Spleen (tissue), 11 donors: ENCODE measurements around the gene AIF1L. TPM values are rescaled to one million over a fixed set of nuclear protein-coding genes. Genes with fewer than 3 reads are reported as not detected.

Source experiments
- DNase-seq: peaks from one replicate; pipeline ENCODE4 v3.0.0-alpha.2; 2020
- H3K27ac ChIP-seq, 8 donors: fragments of 200-600 bp; sonication (generic) in 7 of 8; 1 replicate in 4 of 8; 2 replicates in 4 of 8; pipeline versions ENCODE4 v1.5.0 to v1.8.0; 2016 to 2021; ENCODE audit warnings: inconsistent platforms in 4 of 8, mild to moderate bottlenecking in 4 of 8, moderate library complexity in 1 of 8
- H3K27me3 ChIP-seq, 7 donors: fragments of 200-600 bp; sonication (generic) in 6 of 7; replicated peaks in 1 of 7; 1 replicate in 4 of 7; 2 replicates in 3 of 7; pipeline versions ENCODE4 v1.5.0 to v1.8.0; 2016 to 2021; ENCODE audit warnings: inconsistent platforms in 3 of 7, mild to moderate bottlenecking in 1 of 7
- H3K36me3 ChIP-seq, 6 donors: fragments of 200-600 bp; sonication (generic) in 5 of 6; 1 replicate in 4 of 6; 2 replicates in 2 of 6; pipeline versions ENCODE4 v1.5.0 to v1.8.0; 2016 to 2021; ENCODE audit warnings: inconsistent platforms in 2 of 6
- H3K4me1 ChIP-seq, 6 donors: fragments of 200-600 bp; sonication (generic) in 5 of 6; 1 replicate in 3 of 6; 2 replicates in 3 of 6; pipeline versions ENCODE4 v1.5.0 to v1.8.0; 2016 to 2021; ENCODE audit warnings: inconsistent platforms in 3 of 6
- H3K4me3 ChIP-seq, 8 donors: fragments of 200-600 bp; sonication (generic) in 7 of 8; 1 replicate in 4 of 8; 2 replicates in 4 of 8; pipeline versions ENCODE4 v1.5.0 to v1.8.0; 2016 to 2021; ENCODE audit warnings: inconsistent platforms in 4 of 8, mild to moderate bottlenecking in 4 of 8, moderate library complexity in 2 of 8
- H3K9me3 ChIP-seq, 8 donors: fragments of 200-600 bp; sonication (generic) in 7 of 8; 1 replicate in 4 of 8; 2 replicates in 4 of 8; pipeline versions ENCODE4 v1.5.0 to v1.8.0; 2016 to 2021; ENCODE audit warnings: inconsistent platforms in 4 of 8
- POLR2A ChIP-seq, 3 donors: fragments of 450-650 bp; IDR thresholded peaks; one replicate each; pipeline ENCODE4 v1.5.1; 2017; ENCODE audit warnings: antibody characterized with exemption in 3 of 3, mild to moderate bottlenecking in 1 of 3
- POLR2AphosphoS5 ChIP-seq, 3 donors: sonication (generic); formaldehyde crosslinking; IDR thresholded peaks; one replicate each; pipeline ENCODE4 v1.5.1; 2017; ENCODE audit warnings: antibody characterized with exemption in 3 of 3
- WGBS, 5 donors: extraction: QIAGEN DNeasy Blood & Tissue Kit in 3 of 5; methylation state at CpG; one replicate each; pipeline versions ENCODE4 v1.1.5 to v1.1.7; 2013 to 2018; 5-methylcytosine and 5-hydroxymethylcytosine counted together
- intact Hi-C: fragments of 100-400 bp; cut with DNase I; formaldehyde crosslinking; loops from one replicate; pipeline ENCODE4 v1.15.0; 2023; ENCODE audit warnings: low total_unique reads
- polyA plus RNA-seq, 3 donors: library from polyadenylated mRNA; stranded (reverse); fragments of 200-250 nt; gene quantifications; one replicate each; pipeline ENCODE4 v1.2.1, GENCODE V29; 2013
- total RNA-seq, 7 donors: library from RNA; depleted of rRNA in 3 of 7; stranded (reverse); fragments of >200 nt in 3 of 7; fragmentation: NEBNext Ultra II Directional in 4 of 7; extraction: Animal tissue kit (Norgen Biotek cat#: 25700) in 4 of 7; gene quantifications; one replicate each; pipeline versions ENCODE4 v1.1.0 to v1.2.1, GENCODE V29; 2016 to 2021
- TF ChIP-seq, protein P1 (sequence below), 11 experiments: fragments of 200-600 bp in 7 of 11; fragments of 450-650 bp in 4 of 11; sonication (generic) in 4 of 11; IDR thresholded peaks in 8 of 11; conservative IDR thresholded peaks in 3 of 11; 1 replicate in 7 of 11; 2 replicates in 4 of 11; pipeline versions ENCODE4 v1.4.0 to v1.8.0; 2016 to 2021; ENCODE audit warnings: antibody characterized with exemption in 11 of 11, inconsistent platforms in 4 of 11, mild to moderate bottlenecking in 1 of 11
- donor health status: healthy with polysubstance abuse.
- donor health status: DM: no; HTN: no; CAD: no; lungs with moderate emphysema.
- donor health status: DM: no; HTN: no; CAD: no.
- donor health status: Bipolar disorder and iron deficiency.
- donor health status: healthy.
- donor health status: DM: no; HTN: no; CAD: no.
- donor health status: DM: yes; HTN: yes; CAD: no.

AIF1L gene
- total and polyA plus RNA-seq, 10 donors: 47.4 to 596 (median 240) TPM

DNA sequence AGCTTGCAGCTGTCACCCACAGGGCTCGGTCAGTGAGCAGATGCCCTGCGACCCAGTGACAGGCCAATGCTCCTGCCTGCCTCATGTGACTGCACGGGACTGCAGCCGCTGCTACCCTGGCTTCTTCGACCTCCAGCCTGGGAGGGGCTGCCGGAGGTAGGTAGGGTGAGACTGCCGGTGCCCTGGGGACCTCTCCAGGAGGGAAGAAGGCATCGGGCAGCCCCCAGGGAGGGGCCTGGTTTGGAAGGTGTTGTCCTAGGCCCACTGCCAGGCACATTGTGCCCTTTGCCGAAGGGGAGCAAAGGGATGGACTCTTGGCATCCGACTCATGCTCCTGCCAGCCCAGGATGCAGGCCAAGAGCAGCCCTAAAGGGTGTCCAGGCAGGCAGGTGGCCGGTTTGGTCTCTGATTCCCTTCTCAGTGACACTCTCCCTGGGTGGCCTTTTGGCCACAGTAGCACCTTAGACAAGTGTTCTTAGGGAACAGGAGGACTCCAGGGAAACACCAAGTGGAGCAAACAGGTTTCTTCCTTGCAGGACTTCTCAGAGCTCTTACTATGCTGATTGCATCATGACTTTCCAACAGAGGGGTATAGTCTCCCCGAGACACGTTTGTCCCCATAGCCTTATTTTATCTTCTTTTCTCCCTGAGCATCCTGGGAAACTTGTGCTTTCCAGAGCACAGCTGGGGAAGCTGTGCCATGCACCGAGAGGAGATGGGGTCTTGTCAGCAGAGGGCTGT is 28.1 kb upstream of the AIF1L start:
- TF ChIP-seq, protein P1, sequence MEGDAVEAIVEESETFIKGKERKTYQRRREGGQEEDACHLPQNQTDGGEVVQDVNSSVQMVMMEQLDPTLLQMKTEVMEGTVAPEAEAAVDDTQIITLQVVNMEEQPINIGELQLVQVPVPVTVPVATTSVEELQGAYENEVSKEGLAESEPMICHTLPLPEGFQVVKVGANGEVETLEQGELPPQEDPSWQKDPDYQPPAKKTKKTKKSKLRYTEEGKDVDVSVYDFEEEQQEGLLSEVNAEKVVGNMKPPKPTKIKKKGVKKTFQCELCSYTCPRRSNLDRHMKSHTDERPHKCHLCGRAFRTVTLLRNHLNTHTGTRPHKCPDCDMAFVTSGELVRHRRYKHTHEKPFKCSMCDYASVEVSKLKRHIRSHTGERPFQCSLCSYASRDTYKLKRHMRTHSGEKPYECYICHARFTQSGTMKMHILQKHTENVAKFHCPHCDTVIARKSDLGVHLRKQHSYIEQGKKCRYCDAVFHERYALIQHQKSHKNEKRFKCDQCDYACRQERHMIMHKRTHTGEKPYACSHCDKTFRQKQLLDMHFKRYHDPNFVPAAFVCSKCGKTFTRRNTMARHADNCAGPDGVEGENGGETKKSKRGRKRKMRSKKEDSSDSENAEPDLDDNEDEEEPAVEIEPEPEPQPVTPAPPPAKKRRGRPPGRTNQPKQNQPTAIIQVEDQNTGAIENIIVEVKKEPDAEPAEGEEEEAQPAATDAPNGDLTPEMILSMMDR (IDR thresholded peaks at IDR 0.05 in 8 of 11, conservative IDR thresholded peaks at IDR 0.05 in 3 of 11): no peak
- TF ChIP-seq POLR2A (IDR thresholded peaks at IDR 0.05) (no peak), POLR2AphosphoS5 (IDR thresholded peaks at IDR 0.05) (no peak)
- no peak for DNase-seq
- WGBS, 5 donors: 78 to 90% (median 84%) methylated on average over 10 to 14 of the region's 14 CpGs

DNA sequence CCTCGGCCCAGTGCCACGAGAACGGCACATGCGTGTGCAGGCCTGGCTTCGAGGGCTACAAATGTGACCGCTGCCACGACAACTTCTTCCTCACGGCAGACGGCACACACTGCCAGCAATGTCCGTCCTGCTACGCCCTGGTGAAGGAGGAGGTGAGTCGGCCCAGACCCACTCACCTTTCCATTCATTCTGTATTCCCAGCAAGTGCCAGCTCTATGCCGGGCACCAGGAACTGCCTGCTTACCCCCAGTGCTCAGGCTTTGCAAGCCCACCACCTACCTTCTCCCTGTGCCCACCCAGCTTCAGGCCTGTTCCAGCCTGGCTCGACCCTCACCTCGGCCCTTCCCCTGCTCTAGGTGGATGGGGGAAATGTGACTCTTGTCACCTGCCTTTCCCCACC is 26.6 kb upstream of the AIF1L start:
- H3K4me1 ChIP-seq: no peaks in the 10 kb centered on the region
- TF ChIP-seq POLR2AphosphoS5 (IDR thresholded peaks at IDR 0.05) (no peak), POLR2A (IDR thresholded peaks at IDR 0.05) (no peak)
- no peaks in the 10 kb centered on the region for H3K27me3 ChIP-seq
- H3K36me3 ChIP-seq: peaks cover 0 to 19% (median 0%) of the 10 kb centered on the region in 6 donors
- 89 to 96% (median 93%) methylated on average over 15 of the region's 15 CpGs for WGBS, 5 donors
- H3K27ac ChIP-seq: no peak overlapping the region
- no peaks in the 10 kb centered on the region for H3K9me3 ChIP-seq
- no peak for DNase-seq
- intact Hi-C loops: loop anchor here (10.0 kb wide), 1 partner anchor 265 kb away; no protein-coding TSS in a partner anchor
- no peak overlapping the region for H3K4me3 ChIP-seq

More for the DNA sequence above, 28.1 kb upstream of the AIF1L start:
- H3K36me3 ChIP-seq: peaks cover 0 to 17% (median 0%) of the 10 kb centered on the region in 6 donors
- no peaks in the 10 kb centered on the region for H3K9me3 ChIP-seq
- no peak overlapping the region for H3K4me3 ChIP-seq
- intact Hi-C loops: loop anchor here (10.0 kb wide), 1 partner anchor 267 kb away; no protein-coding TSS in a partner anchor
- H3K27ac ChIP-seq: no peak overlapping the region
- no peaks in the 10 kb centered on the region for H3K4me1 ChIP-seq
- H3K27me3 ChIP-seq: no peaks in the 10 kb centered on the region

DNA sequence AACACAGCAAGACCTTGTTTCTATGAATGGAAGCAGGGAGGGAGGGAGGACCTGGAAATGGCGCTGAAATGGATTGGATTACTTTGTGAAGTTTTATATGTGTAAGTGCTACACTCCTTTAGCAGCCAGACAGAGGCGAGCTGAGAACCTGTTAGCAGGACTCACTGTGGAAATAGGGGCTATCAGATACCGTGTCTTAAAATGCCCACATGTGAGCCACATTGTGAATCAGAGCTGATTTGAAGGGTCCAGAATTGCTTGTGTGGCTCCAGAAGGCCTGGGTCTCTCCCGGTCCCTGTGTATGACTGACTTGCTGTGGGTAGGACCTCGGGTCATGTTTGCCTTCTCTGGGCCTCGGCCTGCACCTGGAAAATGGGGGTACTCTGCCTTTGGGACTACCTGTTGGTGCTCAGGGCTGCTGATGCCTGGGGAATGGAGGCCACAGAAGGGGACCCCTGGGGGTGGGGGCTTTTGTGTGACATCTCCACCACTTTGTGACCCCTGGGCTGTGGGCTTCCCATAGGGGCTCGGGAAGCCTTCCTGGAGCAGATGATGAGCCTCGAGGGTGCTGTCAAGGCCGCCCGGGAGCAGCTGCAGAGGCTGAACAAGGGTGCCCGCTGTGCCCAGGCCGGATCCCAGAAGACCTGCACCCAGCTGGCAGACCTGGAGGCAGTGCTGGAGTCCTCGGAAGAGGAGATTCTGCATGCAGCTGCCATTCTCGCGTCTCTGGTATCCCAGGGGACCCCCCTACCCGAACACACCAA is 24.0 kb upstream of the AIF1L start:
- peaks cover 0 to 30% (median 0%) of the 10 kb centered on the region in 6 donors for H3K36me3 ChIP-seq
- no peak for DNase-seq
- TF ChIP-seq POLR2A (IDR thresholded peaks at IDR 0.05) (no peak), POLR2AphosphoS5 (IDR thresholded peaks at IDR 0.05) (no peak)
- TF ChIP-seq, protein P1 (IDR thresholded peaks at IDR 0.05 in 8 of 11, conservative IDR thresholded peaks at IDR 0.05 in 3 of 11): no peak
- 86 to 93% (median 90%) methylated on average over 13 to 16 of the region's 16 CpGs for WGBS, 5 donors
- peaks cover 0 to 17% (median 3%) of the 10 kb centered on the region in 6 donors for H3K4me1 ChIP-seq
- no peaks in the 10 kb centered on the region for H3K27me3 ChIP-seq
- no peak overlapping the region for H3K4me3 ChIP-seq
- no peak overlapping the region for H3K27ac ChIP-seq
- intact Hi-C loops: no loop called here
- no peaks in the 10 kb centered on the region for H3K9me3 ChIP-seq

DNA sequence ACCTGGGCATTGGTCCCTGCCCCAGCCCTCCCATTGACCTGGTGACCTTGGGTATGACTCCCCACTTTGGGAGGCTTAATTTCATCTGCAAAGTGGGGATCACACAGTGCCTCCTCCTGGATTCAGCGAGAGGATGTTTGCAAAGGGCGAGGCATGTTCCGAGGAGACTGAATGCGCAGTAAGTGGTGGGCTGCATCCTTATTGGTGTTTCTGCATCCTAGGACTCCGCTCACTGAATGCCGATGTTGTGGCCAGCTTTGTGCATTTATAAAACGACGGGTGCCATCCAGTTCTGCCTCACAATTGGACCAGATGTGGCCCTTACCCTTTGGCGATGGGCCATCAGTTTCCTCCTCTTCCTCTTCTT is 23.5 kb upstream of the AIF1L start:
- DNase-seq: no peak
- intact Hi-C loops: no loop called here
- WGBS, 5 donors: 86 to 95% (median 89%) methylated on average over 9 of the region's 9 CpGs

More for the DNA sequence above, 23.5 kb upstream of the AIF1L start:
- no peaks in the 10 kb centered on the region for H3K9me3 ChIP-seq
- H3K27me3 ChIP-seq: no peaks in the 10 kb centered on the region
- TF ChIP-seq POLR2AphosphoS5 (IDR thresholded peaks at IDR 0.05): no peak
- TF ChIP-seq POLR2A (IDR thresholded peaks at IDR 0.05): no peak
- TF ChIP-seq, protein P1 (IDR thresholded peaks at IDR 0.05 in 8 of 11, conservative IDR thresholded peaks at IDR 0.05 in 3 of 11): no peak
- H3K27ac ChIP-seq: peak overlapping the region in 1 of 8 donors; percentile 27
- H3K4me1 ChIP-seq: peaks cover 0 to 21% (median 3%) of the 10 kb centered on the region in 6 donors
- H3K4me3 ChIP-seq: peak overlapping the region in 1 of 8 donors; percentile 62
- peaks cover 0 to 28% (median 0%) of the 10 kb centered on the region in 6 donors for H3K36me3 ChIP-seq
